ENCODE results near the gene CDC23. TPM values are rescaled to one million over a fixed set of nuclear protein-coding genes. Genes with fewer than 3 reads are reported as not detected.

CDC23 gene
- total RNA-seq, 1 experiment from 2014 or later = 41.3 TPM

DNA sequence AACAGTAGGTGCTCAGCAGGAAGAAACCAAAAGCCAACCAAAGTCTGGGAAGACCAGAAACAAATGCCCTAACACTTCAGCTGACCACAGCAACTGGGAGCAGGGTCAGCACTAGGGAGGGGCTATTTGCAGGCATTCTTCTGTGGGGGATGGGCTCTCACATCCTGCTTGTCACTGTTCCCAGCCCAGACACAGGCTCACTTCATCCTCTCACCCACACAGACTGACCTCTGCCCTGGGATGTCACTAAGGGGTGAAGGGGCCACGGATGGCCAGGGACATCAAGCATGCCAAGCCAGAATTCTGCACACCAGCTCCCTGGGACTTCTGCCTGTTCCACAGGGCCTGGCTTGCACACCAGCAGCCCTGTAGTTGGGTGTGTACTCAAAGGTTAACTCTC is 32.6 kb upstream of the CDC23 start:
- no peak overlapping the region for H4K8ac ChIP-seq (replicated peaks; ENCODE audit: insufficient read length, low read depth, low read length)
- no peak overlapping the region for H3K4me3 Mint-ChIP-seq
- no peak overlapping the region for H2AK5ac ChIP-seq (ENCODE audit: insufficient read length, low read length)
- peaks cover 35% of the 10 kb centered on the region for H3K27me3 Mint-ChIP-seq (ENCODE audit: low read depth)
- H3K9ac ChIP-seq (ENCODE audit: extremely low read depth, insufficient read length, low read length) = no peak overlapping the region
- H3K23me2 ChIP-seq (ENCODE audit: insufficient read length, low read depth, low read length, poor library complexity, severe bottlenecking) = peaks cover 3% of the 10 kb centered on the region
- no peak overlapping the region for H3K18ac ChIP-seq (ENCODE audit: insufficient read length, low read depth, low read length)
- H4K20me1 ChIP-seq (ENCODE audit: control insufficient read depth, insufficient read depth, insufficient read length) = no peaks in the 10 kb centered on the region
- H3K27ac Mint-ChIP-seq = no peak overlapping the region
- WGBS (ENCODE audit: extremely low coverage, insufficient read length, low lambda C conversion rate) = no CpG with 5 or more reads among the region's 1 CpG
- no peaks in the 10 kb centered on the region; the same call in 1 of the 2 replicates for H3K4me1 ChIP-seq (ENCODE audit: insufficient read depth, low read length)
- H3K4ac ChIP-seq (ENCODE audit: low read depth, low read length) = no peak overlapping the region
- no peaks in the 10 kb centered on the region for H3K36me3 Mint-ChIP-seq (ENCODE audit: insufficient read depth in 1 of 3, low read depth in 3 of 3)
- no peak overlapping the region for H3K56ac ChIP-seq (ENCODE audit: insufficient read length, low read depth, low read length)
- no peaks in the 10 kb centered on the region for H3K9me3 Mint-ChIP-seq
- no peak overlapping the region; the same call in 1 of the 2 replicates for H3K14ac ChIP-seq (ENCODE audit: insufficient read depth, low read length)
- H3K4me1 Mint-ChIP-seq = peaks cover 19 to 31% of the 10 kb centered on the region in 2 experiments
- H3K4me2 ChIP-seq (ENCODE audit: insufficient read depth, insufficient read length, low read length) = no peak overlapping the region
- peak; percentile 62 for DNase-seq
- no peak overlapping the region for H3K27ac ChIP-seq (ENCODE audit: insufficient read length, low read depth, low read length)
- no peak overlapping the region for H2BK120ac ChIP-seq (ENCODE audit: low read depth, low read length, poor library complexity, severe bottlenecking)
- peaks cover 11% of the 10 kb centered on the region for H3K27me3 ChIP-seq (ENCODE audit: insufficient read depth, low read length)
- no peak overlapping the region for H2BK5ac ChIP-seq (ENCODE audit: insufficient read length, low read length)
- no peak overlapping the region for H2AFZ ChIP-seq (ENCODE audit: low read length)
- no peak overlapping the region for H3K23ac ChIP-seq (ENCODE audit: insufficient read length, low read depth, low read length)
- H3K9me3 ChIP-seq (ENCODE audit: control insufficient read depth, low read depth, low read length) = no peaks in the 10 kb centered on the region
- no peak overlapping the region for H2BK20ac ChIP-seq (ENCODE audit: low read depth, low read length, poor library complexity, severe bottlenecking)
- no peak overlapping the region for H4K91ac ChIP-seq (ENCODE audit: insufficient read length, low read depth, low read length)
- TF ChIP-seq, protein P1, sequence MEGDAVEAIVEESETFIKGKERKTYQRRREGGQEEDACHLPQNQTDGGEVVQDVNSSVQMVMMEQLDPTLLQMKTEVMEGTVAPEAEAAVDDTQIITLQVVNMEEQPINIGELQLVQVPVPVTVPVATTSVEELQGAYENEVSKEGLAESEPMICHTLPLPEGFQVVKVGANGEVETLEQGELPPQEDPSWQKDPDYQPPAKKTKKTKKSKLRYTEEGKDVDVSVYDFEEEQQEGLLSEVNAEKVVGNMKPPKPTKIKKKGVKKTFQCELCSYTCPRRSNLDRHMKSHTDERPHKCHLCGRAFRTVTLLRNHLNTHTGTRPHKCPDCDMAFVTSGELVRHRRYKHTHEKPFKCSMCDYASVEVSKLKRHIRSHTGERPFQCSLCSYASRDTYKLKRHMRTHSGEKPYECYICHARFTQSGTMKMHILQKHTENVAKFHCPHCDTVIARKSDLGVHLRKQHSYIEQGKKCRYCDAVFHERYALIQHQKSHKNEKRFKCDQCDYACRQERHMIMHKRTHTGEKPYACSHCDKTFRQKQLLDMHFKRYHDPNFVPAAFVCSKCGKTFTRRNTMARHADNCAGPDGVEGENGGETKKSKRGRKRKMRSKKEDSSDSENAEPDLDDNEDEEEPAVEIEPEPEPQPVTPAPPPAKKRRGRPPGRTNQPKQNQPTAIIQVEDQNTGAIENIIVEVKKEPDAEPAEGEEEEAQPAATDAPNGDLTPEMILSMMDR (conservative IDR thresholded peaks at IDR 0.05) = no peak
- H2BK15ac ChIP-seq (ENCODE audit: low read depth, low read length) = no peak overlapping the region
- H3K79me2 ChIP-seq (ENCODE audit: insufficient read depth, low read length) = no peaks in the 10 kb centered on the region
- H3T11ph ChIP-seq (ENCODE audit: low read length) = no peak overlapping the region
- H2BK12ac ChIP-seq (ENCODE audit: insufficient read length, low read depth, low read length) = no peak overlapping the region
- H3K79me1 ChIP-seq (ENCODE audit: insufficient read depth, low read depth, low read length, poor library complexity, severe bottlenecking) = no peaks in the 10 kb centered on the region
- H4K5ac ChIP-seq (ENCODE audit: insufficient read length, low read depth, low read length) = no peak overlapping the region

All from H9 (cell line).